Glutamatergic neuron (in vitro differentiated cells): ENCODE data around the gene MEGF11. TPM values are rescaled to one million over a fixed set of nuclear protein-coding genes. Genes with fewer than 3 reads are reported as not detected.

Source experiments
- DNase-seq: peaks from one replicate; pipeline ENCODE4 v3.0.0; 2022
- H3K27ac Mint-ChIP-seq: one replicate; pipeline ENCODE4 v1.8.0; 2020; ENCODE audit warnings: mild to moderate bottlenecking, mixed read lengths, inconsistent platforms; ENCODE audit not compliant: unreplicated experiment
- H3K27me3 Mint-ChIP-seq: one replicate; pipeline ENCODE4 v1.8.0; 2020; ENCODE audit warnings: mild to moderate bottlenecking, moderate library complexity, mixed read lengths, inconsistent platforms; ENCODE audit not compliant: unreplicated experiment
- H3K36me3 Mint-ChIP-seq: one replicate; pipeline ENCODE4 v1.8.0; 2020; ENCODE audit warnings: mild to moderate bottlenecking, mixed read lengths, inconsistent platforms; ENCODE audit not compliant: unreplicated experiment
- H3K4me1 Mint-ChIP-seq: one replicate; pipeline ENCODE4 v1.8.0; 2020; ENCODE audit warnings: mild to moderate bottlenecking, low read depth, mixed read lengths, inconsistent platforms; ENCODE audit not compliant: unreplicated experiment
- H3K4me3 Mint-ChIP-seq: one replicate; pipeline ENCODE4 v1.8.0; 2020; ENCODE audit warnings: mild to moderate bottlenecking, mixed read lengths, inconsistent platforms; ENCODE audit not compliant: unreplicated experiment
- H3K9me3 Mint-ChIP-seq: one replicate; pipeline ENCODE4 v1.8.0; 2020; ENCODE audit warnings: mild to moderate bottlenecking, moderate library complexity, mixed read lengths, inconsistent platforms; ENCODE audit not compliant: unreplicated experiment
- CTCF ChIP-seq: fragments of 200-600 bp; sonication (generic); IDR thresholded peaks from one replicate; pipeline ENCODE4 v1.5.0; 2021; ENCODE audit not compliant: partially characterized antibody, unreplicated experiment
- total RNA-seq: library from RNA; stranded (reverse); fragmentation: NEBNext Ultra II Directional; extraction: Animal tissue kit (Norgen Biotek cat#: 25700); gene quantifications from one replicate; pipeline ENCODE4 v1.2.1, GENCODE V29; 2021; ENCODE audit not compliant: unreplicated experiment

Gene MEGF11
- total RNA-seq, 1 donor from 2014 or later: 2.6 TPM

GRCh38 chr15:66049353-66049752, 204.2 kb downstream of the MEGF11 start:
- Mint-ChIP-seq H3K27me3 (peaks cover 3% of the 10 kb centered on the region), H3K4me1 (peaks cover 7% of the 10 kb centered on the region), H3K27ac (no peak overlapping the region), H3K9me3 (peaks cover 1% of the 10 kb centered on the region), H3K4me3 (no peak overlapping the region), H3K36me3 (no peaks in the 10 kb centered on the region)
- no peak for DNase-seq
- no peak for TF ChIP-seq CTCF

- Mint-ChIP-seq H3K4me1 (peaks cover 13% of the 10 kb centered on the region), H3K36me3 (no peaks in the 10 kb centered on the region), H3K27ac (no peak overlapping the region), H3K27me3 (peaks cover 4% of the 10 kb centered on the region), H3K4me3 (no peak overlapping the region), H3K9me3 (peaks cover 1% of the 10 kb centered on the region)
- no peak for TF ChIP-seq CTCF
- DNase-seq: no peak
Observed at GRCh38 chr15:66047321-66048024, 206.1 kb downstream of the MEGF11 start.

GRCh38 chr15:66046751-66047150, 206.8 kb downstream of the MEGF11 start:
- TF ChIP-seq CTCF: no peak
- no peaks in the 10 kb centered on the region for H3K36me3 Mint-ChIP-seq
- peaks cover 4% of the 10 kb centered on the region for H3K27me3 Mint-ChIP-seq
- H3K4me3 Mint-ChIP-seq: no peak overlapping the region
- no peak for DNase-seq
- no peak overlapping the region for H3K27ac Mint-ChIP-seq
- H3K4me1 Mint-ChIP-seq: peaks cover 13% of the 10 kb centered on the region
- H3K9me3 Mint-ChIP-seq: peaks cover 1% of the 10 kb centered on the region

GRCh38 chr15:66046326-66046725, 207.2 kb downstream of the MEGF11 start:
- H3K27me3 Mint-ChIP-seq: peaks cover 4% of the 10 kb centered on the region
- H3K36me3 Mint-ChIP-seq: no peaks in the 10 kb centered on the region
- no peak overlapping the region for H3K4me3 Mint-ChIP-seq
- peaks cover 1% of the 10 kb centered on the region for H3K9me3 Mint-ChIP-seq
- no peak overlapping the region for H3K27ac Mint-ChIP-seq
- H3K4me1 Mint-ChIP-seq: peaks cover 13% of the 10 kb centered on the region
- DNase-seq: no peak
- TF ChIP-seq CTCF: no peak

GRCh38 chr15:66045542-66045941, 208.0 kb downstream of the MEGF11 start:
- no peak overlapping the region for H3K4me3 Mint-ChIP-seq
- H3K27ac Mint-ChIP-seq: no peak overlapping the region
- peaks cover 13% of the 10 kb centered on the region for H3K4me1 Mint-ChIP-seq
- no peak for TF ChIP-seq CTCF
- no peaks in the 10 kb centered on the region for H3K36me3 Mint-ChIP-seq
- peaks cover 4% of the 10 kb centered on the region for H3K27me3 Mint-ChIP-seq
- H3K9me3 Mint-ChIP-seq: peaks cover 1% of the 10 kb centered on the region
- no peak for DNase-seq
